Liver (tissue), 9 donors: ENCODE data around the gene C19orf33. TPM values are rescaled to one million over a fixed set of nuclear protein-coding genes. Genes with fewer than 3 reads are reported as not detected.

ENCODE experiments used
- DNase-seq: peaks from one replicate; pipeline ENCODE4 v3.0.0-alpha.2; 2017; ENCODE audit warnings: low spot score
- H3K27ac ChIP-seq, 2 donors: one replicate each; pipeline ENCODE4 v1.7.0; 2013; ENCODE audit warnings: inconsistent platforms in 2 of 2, low read length in 2 of 2, control low read depth in 1 of 2, low read depth in 1 of 2, mild to moderate bottlenecking in 1 of 2
- H3K27me3 ChIP-seq, 4 donors: one replicate each; pipeline versions ENCODE4 v1.6.1 to v1.7.0; 2013; ENCODE audit warnings: low read length in 3 of 4, inconsistent platforms in 1 of 4, mild to moderate bottlenecking in 1 of 4, moderate library complexity in 1 of 4; ENCODE audit not compliant: control insufficient read depth in 4 of 4, insufficient read depth in 4 of 4
- H3K36me3 ChIP-seq, 4 donors: one replicate each; pipeline versions ENCODE4 v1.6.1 to v1.7.0; 2013; ENCODE audit warnings: low read length in 3 of 4, mild to moderate bottlenecking in 3 of 4, low read depth in 1 of 4, moderate library complexity in 1 of 4; ENCODE audit not compliant: control insufficient read depth in 4 of 4, insufficient read depth in 3 of 4
- H3K4me1 ChIP-seq, 4 donors: one replicate each; pipeline versions ENCODE4 v1.6.1 to v1.7.0; 2013; ENCODE audit warnings: low read length in 3 of 4, mild to moderate bottlenecking in 3 of 4, moderate library complexity in 1 of 4; ENCODE audit not compliant: control insufficient read depth in 4 of 4, insufficient read depth in 4 of 4
- H3K4me3 ChIP-seq, 3 donors: one replicate each; pipeline versions ENCODE4 v1.6.1 to v1.7.0; 2013; ENCODE audit warnings: low read length in 3 of 3, control low read depth in 1 of 3, low read depth in 1 of 3, mild to moderate bottlenecking in 1 of 3
- H3K9ac ChIP-seq, 2 donors: one replicate each; pipeline ENCODE4 v1.7.0; 2013; ENCODE audit warnings: low read length in 2 of 2, mild to moderate bottlenecking in 2 of 2, moderate library complexity in 2 of 2, control low read depth in 1 of 2, low read depth in 1 of 2
- H3K9me3 ChIP-seq, 4 donors: one replicate each; pipeline versions ENCODE4 v1.6.1 to v1.7.0; 2013; ENCODE audit warnings: low read length in 3 of 4; ENCODE audit not compliant: control insufficient read depth in 4 of 4
- ATF3 ChIP-seq: IDR thresholded peaks from 2 replicates; pipeline ENCODE4 v1.6.1; 2016; ENCODE audit warnings: antibody characterized with exemption
- CTCF ChIP-seq: fragments of 150-350 bp; IDR thresholded peaks from 2 replicates; pipeline ENCODE4 v1.5.1; 2017; ENCODE audit warnings: improper control_type of control experiment, low read depth, low read length; ENCODE audit not compliant: missing input control
- EGR1 ChIP-seq, 2 donors: IDR thresholded peaks; 2 replicates each; pipeline ENCODE4 v1.6.1; 2016 to 2018; ENCODE audit warnings: antibody characterized with exemption in 2 of 2, low read depth in 2 of 2
- FOXA1 ChIP-seq: IDR thresholded peaks from 2 replicates; pipeline ENCODE4 v1.6.1; 2016; ENCODE audit warnings: antibody characterized with exemption
- FOXA2 ChIP-seq: IDR thresholded peaks from 2 replicates; pipeline ENCODE4 v1.6.1; 2016; ENCODE audit warnings: antibody characterized with exemption
- GABPA ChIP-seq, 2 donors: IDR thresholded peaks in 1 of 2; conservative IDR thresholded peaks in 1 of 2; 2 replicates each; pipeline ENCODE4 v1.6.1; 2016; ENCODE audit warnings: antibody characterized with exemption in 2 of 2, mild to moderate bottlenecking in 1 of 2, moderate library complexity in 1 of 2
- HNF4A ChIP-seq, 2 donors: conservative IDR thresholded peaks; 2 replicates each; pipeline ENCODE4 v1.6.1; 2016; ENCODE audit warnings: antibody characterized with exemption in 2 of 2, mild to moderate bottlenecking in 2 of 2
- HNF4G ChIP-seq: IDR thresholded peaks from 2 replicates; pipeline ENCODE4 v1.6.1; 2016; ENCODE audit warnings: antibody characterized with exemption
- JUND ChIP-seq, 2 donors: IDR thresholded peaks; 2 replicates each; pipeline ENCODE4 v1.6.1; 2016; ENCODE audit warnings: antibody characterized with exemption in 2 of 2
- MAX ChIP-seq: IDR thresholded peaks from 2 replicates; pipeline ENCODE4 v1.6.1; 2016; ENCODE audit warnings: antibody characterized with exemption
- NR2F2 ChIP-seq: IDR thresholded peaks from 2 replicates; pipeline ENCODE4 v1.6.1; 2016; ENCODE audit warnings: antibody characterized with exemption
- RAD21 ChIP-seq, 2 donors: IDR thresholded peaks; 2 replicates each; pipeline ENCODE4 v1.6.1; 2016; ENCODE audit warnings: antibody characterized with exemption in 2 of 2, mild to moderate bottlenecking in 2 of 2
- REST ChIP-seq: IDR thresholded peaks from 2 replicates; pipeline ENCODE4 v1.6.1; 2016; ENCODE audit warnings: antibody characterized with exemption, mild to moderate bottlenecking
- RXRA ChIP-seq, 2 donors: IDR thresholded peaks; 2 replicates each; pipeline ENCODE4 v1.6.1; 2017 to 2018; ENCODE audit warnings: antibody characterized with exemption in 2 of 2, mild to moderate bottlenecking in 1 of 2
- SP1 ChIP-seq: IDR thresholded peaks from 2 replicates; pipeline ENCODE4 v1.6.1; 2018; ENCODE audit warnings: antibody characterized with exemption, mild to moderate bottlenecking
- TAF1 ChIP-seq: conservative IDR thresholded peaks from 2 replicates; pipeline ENCODE4 v1.6.1; 2016; ENCODE audit warnings: antibody characterized with exemption, mild to moderate bottlenecking
- YY1 ChIP-seq: IDR thresholded peaks from 2 replicates; pipeline ENCODE4 v1.6.1; 2016; ENCODE audit warnings: antibody characterized with exemption, mild to moderate bottlenecking
- ZBTB33 ChIP-seq: IDR thresholded peaks from 2 replicates; pipeline ENCODE4 v1.6.1; 2016; ENCODE audit warnings: antibody characterized with exemption
- WGBS: extraction: QIAGEN DNeasy Blood & Tissue Kit; methylation state at CpG from one replicate; pipeline ENCODE4 v1.1.7; 2013; 5-methylcytosine and 5-hydroxymethylcytosine counted together
- polyA plus RNA-seq, 2 donors: library from polyadenylated mRNA; stranded (reverse) in 1 of 2; unstranded in 1 of 2; fragments of 200-250 nt in 1 of 2; fragments of >200 nt in 1 of 2; fragmentation: Nextera tagmentation in 1 of 2; extraction: Ambion mirVana in 1 of 2; gene quantifications; one replicate each; pipeline versions ENCODE4 v1.2.1 to v1.2.3, GENCODE V29; 2013 to 2015
- total RNA-seq, 2 donors: library from RNA; depleted of rRNA; stranded (reverse); fragments of >200 nt; gene quantifications; one replicate each; pipeline ENCODE4 v1.2.3, GENCODE V29; 2014
- donor health status: healthy.
- donor health status: healthy.
- donor health status: healthy.
- donor health status: healthy.
- donor health status: healthy.

C19orf33 gene
- total and polyA plus RNA-seq, 4 donors: 0.36 to 1.6 TPM; not detected in 2

GRCh38 chr19:38267761-38268483 is 36.1 kb upstream of the C19orf33 start:
- Histone ChIP-seq H3K36me3 (no peaks in the 10 kb centered on the region), H3K4me3 (no peak overlapping the region), H3K4me1 (peaks cover 0 to 12% (median 9%) of the 10 kb centered on the region in 4 donors), H3K27me3 (no peaks in the 10 kb centered on the region), H3K9me3 (no peaks in the 10 kb centered on the region), H3K27ac (no peak overlapping the region), H3K9ac (no peak overlapping the region)
- no peak for TF ChIP-seq REST
- no peak for TF ChIP-seq MAX
- TF ChIP-seq RAD21 (IDR thresholded peaks at IDR 0.05): no peak
- no peak for TF ChIP-seq ZBTB33
- TF ChIP-seq GABPA (IDR thresholded peaks at IDR 0.05 in 1 of 2, conservative IDR thresholded peaks at IDR 0.05 in 1 of 2): no peak
- no peak for TF ChIP-seq RXRA (IDR thresholded peaks at IDR 0.05)
- TF ChIP-seq CTCF: no peak
- TF ChIP-seq YY1: no peak
- DNase-seq: no peak
- WGBS: 68% methylated on average over 12 of the region's 12 CpGs

- WGBS: 80% methylated on average over 8 of the region's 8 CpGs
- no peaks in the 10 kb centered on the region for H3K36me3 ChIP-seq
- H3K9me3 ChIP-seq: no peaks in the 10 kb centered on the region
- H3K27ac ChIP-seq: no peak overlapping the region
- TF ChIP-seq ATF3: no peak
- no peak for TF ChIP-seq JUND (IDR thresholded peaks at IDR 0.05)
- TF ChIP-seq FOXA2: no peak
- no peak for TF ChIP-seq FOXA1
- TF ChIP-seq HNF4G: no peak
- TF ChIP-seq RAD21 (IDR thresholded peaks at IDR 0.05): no peak
- no peak for TF ChIP-seq HNF4A (conservative IDR thresholded peaks at IDR 0.05)
- TF ChIP-seq REST: no peak
- TF ChIP-seq MAX: no peak
- TF ChIP-seq NR2F2: no peak
- no peak for TF ChIP-seq TAF1
- TF ChIP-seq SP1: no peak
- TF ChIP-seq GABPA (IDR thresholded peaks at IDR 0.05 in 1 of 2, conservative IDR thresholded peaks at IDR 0.05 in 1 of 2): no peak
- TF ChIP-seq EGR1 (IDR thresholded peaks at IDR 0.05; ENCODE audit: low read depth in 2 of 2): no peak
- TF ChIP-seq YY1: no peak
- peaks cover 0 to 12% (median 9%) of the 10 kb centered on the region in 4 donors for H3K4me1 ChIP-seq
- H3K9ac ChIP-seq: no peak overlapping the region
- DNase-seq: no peak
- no peak overlapping the region for H3K4me3 ChIP-seq
- H3K27me3 ChIP-seq: no peaks in the 10 kb centered on the region
Observed at GRCh38 chr19:38268539-38268938, 35.5 kb upstream of the C19orf33 start.
